GM12872 (cell line): ENCODE results near the gene SNAP23.

Experiments used
- TF ChIP-seq, protein P1 (sequence below): IDR thresholded peaks from 3 replicates; pipeline ENCODE4 v1.5.1; 2011; ENCODE audit warnings: low read depth, mild to moderate bottlenecking, low read length, moderate library complexity; ENCODE audit not compliant: insufficient read depth

The SNAP23 gene

DNA sequence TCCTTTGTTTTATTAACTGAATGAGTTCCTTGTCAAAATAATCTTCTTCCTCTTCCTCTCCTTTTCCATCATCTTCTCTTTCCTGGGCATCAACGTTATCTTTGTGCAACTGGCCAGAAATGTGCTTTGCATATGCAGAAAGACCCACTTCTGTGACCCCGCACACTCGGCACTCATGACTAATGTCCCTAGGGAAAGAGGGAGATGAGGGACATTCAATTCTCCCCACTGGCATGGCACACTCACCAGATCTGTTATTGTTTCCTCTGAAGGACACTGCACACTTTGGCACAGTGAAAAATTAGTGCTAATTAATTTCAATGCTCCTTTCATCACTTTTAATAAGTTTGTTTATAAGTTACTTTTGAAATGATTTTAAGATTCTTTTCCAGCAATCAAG is 38.5 kb upstream of the SNAP23 start:
- TF ChIP-seq, protein P1, sequence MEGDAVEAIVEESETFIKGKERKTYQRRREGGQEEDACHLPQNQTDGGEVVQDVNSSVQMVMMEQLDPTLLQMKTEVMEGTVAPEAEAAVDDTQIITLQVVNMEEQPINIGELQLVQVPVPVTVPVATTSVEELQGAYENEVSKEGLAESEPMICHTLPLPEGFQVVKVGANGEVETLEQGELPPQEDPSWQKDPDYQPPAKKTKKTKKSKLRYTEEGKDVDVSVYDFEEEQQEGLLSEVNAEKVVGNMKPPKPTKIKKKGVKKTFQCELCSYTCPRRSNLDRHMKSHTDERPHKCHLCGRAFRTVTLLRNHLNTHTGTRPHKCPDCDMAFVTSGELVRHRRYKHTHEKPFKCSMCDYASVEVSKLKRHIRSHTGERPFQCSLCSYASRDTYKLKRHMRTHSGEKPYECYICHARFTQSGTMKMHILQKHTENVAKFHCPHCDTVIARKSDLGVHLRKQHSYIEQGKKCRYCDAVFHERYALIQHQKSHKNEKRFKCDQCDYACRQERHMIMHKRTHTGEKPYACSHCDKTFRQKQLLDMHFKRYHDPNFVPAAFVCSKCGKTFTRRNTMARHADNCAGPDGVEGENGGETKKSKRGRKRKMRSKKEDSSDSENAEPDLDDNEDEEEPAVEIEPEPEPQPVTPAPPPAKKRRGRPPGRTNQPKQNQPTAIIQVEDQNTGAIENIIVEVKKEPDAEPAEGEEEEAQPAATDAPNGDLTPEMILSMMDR, result no peak

DNA sequence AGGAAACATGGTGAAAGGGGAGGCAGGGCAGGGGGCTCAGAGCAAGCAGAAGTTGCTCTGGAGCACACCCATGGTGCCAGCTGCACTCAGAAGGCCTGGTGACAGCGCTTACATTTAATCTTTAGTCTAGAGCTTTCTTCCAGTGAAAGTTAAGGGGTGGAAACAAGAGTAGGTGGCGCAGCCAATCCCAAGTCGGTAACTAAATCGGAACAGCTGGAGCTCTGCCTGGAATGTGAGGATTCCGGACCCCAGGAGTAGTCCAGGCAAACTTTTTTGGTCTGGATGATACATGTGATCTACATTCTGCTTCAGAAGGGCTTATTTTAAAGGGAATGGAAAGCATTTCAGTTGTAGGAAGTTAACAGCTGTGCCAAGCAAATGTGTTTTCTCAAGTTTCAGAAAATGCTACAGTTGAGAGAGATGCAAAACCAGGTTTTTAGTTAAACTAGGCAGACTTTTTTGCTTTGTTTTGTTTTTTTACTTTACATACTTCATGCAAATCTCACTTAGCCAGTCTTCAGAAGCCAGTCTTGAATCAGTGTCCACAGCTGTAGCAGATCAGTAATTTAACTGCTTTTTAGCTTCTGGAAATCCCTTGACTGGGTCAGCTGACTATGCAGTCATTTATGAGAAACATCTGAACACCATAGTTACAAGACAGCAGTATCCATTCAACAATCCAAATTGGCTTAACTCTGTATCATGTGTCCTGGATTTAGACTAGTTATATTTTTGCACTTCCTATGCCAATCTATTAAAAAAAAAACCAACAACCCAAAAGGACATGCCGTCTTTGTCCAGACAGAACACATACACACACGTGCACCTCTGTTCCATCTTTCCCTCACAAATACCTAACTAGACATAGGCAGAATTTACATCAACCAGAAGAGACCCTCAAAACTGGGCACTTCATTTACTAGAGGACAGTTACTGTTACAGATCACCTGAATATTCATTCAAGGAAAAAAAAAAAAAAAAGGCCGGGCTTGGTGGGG is 37.7 kb upstream of the SNAP23 start:
- TF ChIP-seq, protein P1, result no peak

DNA sequence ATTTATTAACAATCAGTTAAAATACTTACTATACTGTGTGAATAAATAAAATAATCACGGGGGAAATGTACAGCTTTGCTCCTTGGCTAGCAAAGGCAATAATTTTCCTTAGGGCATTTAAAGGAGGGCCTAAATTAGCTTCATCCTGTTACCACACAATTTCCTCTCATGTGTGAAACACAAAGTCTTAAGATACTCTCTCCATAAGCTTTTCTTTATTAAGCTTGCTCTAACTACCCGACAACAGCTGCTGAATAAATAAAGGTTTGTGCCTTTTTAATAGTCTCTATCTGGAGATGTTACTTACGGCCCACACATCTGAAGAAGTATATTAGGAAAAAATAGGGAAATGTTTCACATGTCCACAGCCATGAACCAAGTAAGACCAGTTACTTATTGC is 34.2 kb upstream of the SNAP23 start:
- TF ChIP-seq, protein P1, result no peak

DNA sequence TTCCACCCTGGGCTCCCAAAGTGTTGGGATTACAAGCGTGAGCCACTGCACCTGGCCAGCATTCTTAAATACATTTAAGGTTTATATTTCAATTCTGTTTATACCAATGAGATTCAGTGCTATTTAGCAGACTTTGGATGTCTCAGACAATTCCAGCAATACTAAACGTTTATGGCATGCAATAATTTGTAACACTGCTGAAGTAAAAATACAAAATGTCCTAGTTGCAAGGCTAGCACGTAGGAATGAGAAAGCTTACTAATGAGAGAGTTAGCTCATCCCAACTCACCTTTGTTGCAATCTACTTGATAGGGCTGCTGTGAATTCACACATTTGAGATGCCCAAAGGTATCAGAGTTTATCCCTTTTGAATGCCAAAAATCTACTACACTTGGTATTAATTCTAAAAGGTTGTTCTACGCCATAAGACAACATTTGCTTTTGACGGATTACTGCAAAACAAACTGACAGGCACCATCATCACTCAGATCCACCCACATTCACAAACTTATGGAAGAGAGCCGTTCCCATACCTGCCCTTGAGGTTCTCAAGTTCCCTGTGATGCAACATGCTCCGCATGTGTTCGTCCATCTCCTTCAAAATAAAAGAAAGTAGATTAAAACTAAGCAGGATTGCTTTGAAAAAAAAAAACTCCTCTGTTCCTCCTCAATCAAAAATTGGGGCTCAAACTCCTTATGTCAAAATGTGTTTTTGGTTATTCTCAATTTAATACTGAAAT is 29.7 kb upstream of the SNAP23 start:
- TF ChIP-seq, protein P1, result no peak

DNA sequence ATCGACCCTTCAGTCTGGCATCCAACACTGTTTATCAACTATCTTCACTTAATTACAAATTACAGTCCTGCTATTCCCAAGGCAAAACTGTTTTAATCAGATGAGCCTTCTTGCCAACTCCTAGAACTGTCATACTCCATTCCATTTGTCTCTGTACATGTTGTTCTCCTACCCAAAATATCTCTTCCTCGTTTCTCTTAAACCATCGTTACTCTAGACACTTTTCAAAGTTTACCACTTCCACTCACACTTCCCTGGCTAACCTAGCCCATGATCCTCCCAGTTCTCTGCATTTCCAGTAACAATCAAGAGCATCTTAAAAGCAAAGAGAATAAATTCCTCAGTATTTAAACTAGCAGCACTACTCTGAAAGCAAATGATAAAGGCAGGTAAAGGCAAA is 24.4 kb upstream of the SNAP23 start:
- TF ChIP-seq, protein P1, result no peak

DNA sequence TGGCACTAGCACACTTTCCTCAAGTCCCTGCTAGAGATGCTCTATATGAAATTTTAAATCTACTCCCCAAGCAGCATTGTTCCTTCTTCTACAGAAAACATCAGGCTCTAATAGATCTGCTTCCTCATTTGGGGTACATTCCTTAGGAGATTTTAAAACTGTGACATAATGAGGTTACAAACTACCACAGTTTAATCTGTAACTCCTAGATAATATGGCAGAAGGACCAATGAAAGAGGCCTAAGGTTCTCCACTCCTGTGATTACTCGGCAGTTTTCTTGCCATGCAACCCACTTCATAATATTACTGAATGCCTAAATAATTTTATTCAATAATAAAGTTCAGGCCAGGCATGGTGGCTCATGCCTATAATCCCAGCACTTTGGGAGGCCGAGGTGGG is 20.6 kb upstream of the SNAP23 start:
- TF ChIP-seq, protein P1, result no peak

DNA sequence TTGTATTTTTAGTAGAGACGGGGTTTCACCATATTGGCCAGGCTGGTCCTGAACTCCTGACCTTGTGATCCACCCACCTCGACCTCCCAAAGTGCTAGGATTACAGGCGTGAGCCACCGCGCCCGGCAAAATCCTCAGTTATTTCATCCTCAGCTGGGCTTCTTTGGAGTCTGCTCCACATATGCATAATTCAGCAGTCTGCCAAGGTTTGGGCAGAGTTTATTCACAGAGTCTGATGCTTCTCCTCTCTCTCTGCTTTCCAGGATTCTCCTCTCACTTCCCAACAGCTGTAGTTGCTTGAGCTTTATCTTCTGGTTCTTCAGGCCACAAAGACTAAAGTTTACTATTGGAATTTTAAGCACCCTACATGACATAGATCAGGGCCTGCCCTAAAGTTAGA is 12.7 kb upstream of the SNAP23 start:
- TF ChIP-seq, protein P1, result no peak
